HCT116 (cell line): ENCODE data around the gene NAA16. TPM values are rescaled to one million over a fixed set of nuclear protein-coding genes. Genes with fewer than 3 reads are reported as not detected.

Experiments used
- ATAC-seq: fragments of 200-7000 bp; cut with Tn5 transposase; 2 replicates; pipeline ENCODE4 v1.9.1; 2020; ENCODE audit warnings: mild to moderate bottlenecking, moderate library complexity
- BruUV-seq: library from RNA; stranded (reverse); fragments of 400-500 nt; replicated peaks from 2 replicates; lab custom pipeline; 2021; lab: Mats Ljungman, UMichigan
- CTCF ChIA-PET: fragments of 300-600 bp; sonication (Branson Sonifier 250); formaldehyde crosslinking; loops from one replicate; lab custom pipeline; 2021; ENCODE audit warnings: antibody characterized with exemption; lab: Charles Lee
- POLR2A ChIA-PET: fragments of 300-600, 350-600 bp; sonication (Branson Sonifier 250); formaldehyde crosslinking; loops from one replicate; lab custom pipeline; 2021; ENCODE audit warnings: antibody characterized with exemption; lab: Charles Lee
- RAD21 ChIA-PET, 2 experiments: fragments of 300-600 bp; sonication (Branson Sonifier 250); formaldehyde crosslinking; loops; one replicate each; lab custom pipeline; 2023; ENCODE audit warnings: low total read pairs in 2 of 2; ENCODE audit not compliant: uncharacterized antibody in 2 of 2, unreplicated experiment in 2 of 2, low non-redundant PET in 1 of 2; lab: Charles Lee
- DNase-seq: peaks from one replicate; pipeline ENCODE4 v3.0.0-alpha.2; 2010; ENCODE audit warnings: low read depth, low spot score
- H2AFZ ChIP-seq: fragments of 200-600 bp; shearing (Covaris generic), sonication (generic); 2 replicates; pipeline ENCODE4 v1.6.1; 2017; ENCODE audit warnings: low read depth, mixed run types, mixed read lengths, antibody characterized with exemption, low read length; ENCODE audit not compliant: poor library complexity, severe bottlenecking
- H3K27ac ChIP-seq: 2 replicates; pipeline ENCODE4 v1.5.1; 2012; ENCODE audit warnings: low read depth, low read length
- H3K27me3 ChIP-seq: fragments of 200-600 bp; sonication (generic); 2 replicates; pipeline ENCODE4 v1.6.1; 2016; ENCODE audit warnings: mixed run types, low read length, mixed read lengths; ENCODE audit not compliant: insufficient read depth
- H3K36me3 ChIP-seq, 2 experiments: fragments of 200-500 bp in 1 of 2; fragments of 200-600 bp in 1 of 2; sonication (Bioruptor generic) in 1 of 2; sonication (generic) in 1 of 2; 2 replicates each; pipeline versions ENCODE4 v1.5.1 to v1.6.1; 2014 to 2016; ENCODE audit warnings: low read length in 2 of 2, inconsistent platforms in 1 of 2, mixed read lengths in 1 of 2, mixed run types in 1 of 2; ENCODE audit not compliant: insufficient read depth in 2 of 2, control insufficient read depth in 1 of 2
- H3K4me1 ChIP-seq, 2 experiments: fragments of 200-600 bp in 1 of 2; sonication (generic) in 1 of 2; 2 replicates each; pipeline versions ENCODE4 v1.5.1 to v1.6.1; 2012 to 2017; ENCODE audit warnings: low read length in 2 of 2, inconsistent platforms in 1 of 2, mild to moderate bottlenecking in 1 of 2, mixed read lengths in 1 of 2, mixed run types in 1 of 2, moderate library complexity in 1 of 2; ENCODE audit not compliant: insufficient read depth in 2 of 2, control insufficient read depth in 1 of 2
- H3K4me2 ChIP-seq: fragments of 200-600 bp; sonication (generic); 2 replicates; pipeline ENCODE4 v1.6.1; 2017; ENCODE audit warnings: mixed run types, low read length, mixed read lengths
- H3K4me3 ChIP-seq, 2 experiments: fragments of 200-600 bp in 1 of 2; sonication (generic) in 1 of 2; replicated peaks in 1 of 2; 2 replicates each; pipeline ENCODE4 v1.5.1; 2011 to 2016; ENCODE audit warnings: low read length in 2 of 2, control low read depth in 1 of 2, low read depth in 1 of 2, mild to moderate bottlenecking in 1 of 2, mixed read lengths in 1 of 2, mixed run types in 1 of 2
- H3K79me2 ChIP-seq: fragments of 200-600 bp; sonication (generic); 2 replicates; pipeline ENCODE4 v1.6.1; 2017; ENCODE audit warnings: mild to moderate bottlenecking, mixed run types, low read length, moderate library complexity, mixed read lengths; ENCODE audit not compliant: insufficient read depth
- H3K9ac ChIP-seq: fragments of 200-600 bp; sonication (generic); 2 replicates; pipeline ENCODE4 v1.6.1; 2016; ENCODE audit warnings: low read length, mixed read lengths
- H3K9me2 ChIP-seq: fragments of 200-600 bp; sonication (generic), shearing (Covaris generic); 2 replicates; pipeline ENCODE4 v1.6.1; 2017; ENCODE audit warnings: mixed run types, mild to moderate bottlenecking, moderate library complexity; ENCODE audit not compliant: insufficient read depth
- H3K9me3 ChIP-seq, 2 experiments: fragments of 200-500 bp in 1 of 2; fragments of 200-600 bp in 1 of 2; sonication (Bioruptor generic) in 1 of 2; sonication (generic) in 1 of 2; 2 replicates each; pipeline ENCODE4 v1.6.1; 2014 to 2017; ENCODE audit warnings: low read length in 2 of 2, mixed read lengths in 2 of 2, inconsistent platforms in 1 of 2, low read depth in 1 of 2, mild to moderate bottlenecking in 1 of 2, mixed run types in 1 of 2, moderate library complexity in 1 of 2; ENCODE audit not compliant: control insufficient read depth in 1 of 2, insufficient read depth in 1 of 2
- H4K20me1 ChIP-seq: fragments of 200-600 bp; sonication (generic), shearing (Covaris generic); 2 replicates; pipeline ENCODE4 v1.6.1; 2017; ENCODE audit warnings: mixed run types, mild to moderate bottlenecking, moderate library complexity; ENCODE audit not compliant: insufficient read depth
- ATF3 ChIP-seq: IDR thresholded peaks from 2 replicates; pipeline ENCODE4 v1.6.1; 2012
- CEBPB ChIP-seq: IDR thresholded peaks from 2 replicates; pipeline ENCODE4 v1.6.1; 2012; ENCODE audit warnings: low read depth
- CTCF ChIP-seq, 3 experiments: fragments of 200-600 bp in 1 of 3; sonication (generic) in 1 of 3; IDR thresholded peaks in 2 of 3; conservative IDR thresholded peaks in 1 of 3; 2 replicates each; pipeline ENCODE4 v1.5.1; 2012 to 2017; ENCODE audit warnings: low read depth in 2 of 3, low read length in 2 of 3, antibody characterized with exemption in 1 of 3, borderline replicate concordance in 1 of 3, control low read depth in 1 of 3, mild to moderate bottlenecking in 1 of 3, mixed read lengths in 1 of 3, mixed run types in 1 of 3, moderate library complexity in 1 of 3; ENCODE audit not compliant: insufficient read depth in 1 of 3
- EGR1 ChIP-seq: IDR thresholded peaks from 2 replicates; pipeline ENCODE4 v1.6.1; 2012; ENCODE audit warnings: low read depth
- ELF1 ChIP-seq: IDR thresholded peaks from 2 replicates; pipeline ENCODE4 v1.6.1; 2012; ENCODE audit warnings: low read depth, borderline replicate concordance
- EZH2phosphoT487 ChIP-seq: fragments of 200-600 bp; IDR thresholded peaks from 2 replicates; pipeline ENCODE4 v1.6.1; 2018; ENCODE audit warnings: antibody characterized with exemption, borderline replicate concordance
- FOSL1 ChIP-seq: IDR thresholded peaks from 2 replicates; pipeline ENCODE4 v1.6.1; 2012; ENCODE audit warnings: low read depth
- JUND ChIP-seq: IDR thresholded peaks from 2 replicates; pipeline ENCODE4 v1.6.1; 2012
- POLR2AphosphoS5 ChIP-seq: IDR thresholded peaks from 2 replicates; pipeline ENCODE4 v1.6.1; 2011; ENCODE audit warnings: mild to moderate bottlenecking, low read depth, low read length, moderate library complexity
- SIN3A ChIP-seq: IDR thresholded peaks from 2 replicates; pipeline ENCODE4 v1.6.1; 2012; ENCODE audit warnings: low read depth
- TCF7L2 ChIP-seq: IDR thresholded peaks from 2 replicates; pipeline ENCODE4 v1.7.0; 2011; ENCODE audit warnings: borderline replicate concordance, inconsistent platforms; ENCODE audit not compliant: insufficient read depth, insufficient read length; ENCODE audit errors: extremely low read depth
- ZFX ChIP-seq: fragments of 450-650 bp; IDR thresholded peaks from 2 replicates; pipeline ENCODE4 v1.6.1; 2017
- intact Hi-C: fragments of 100-400 bp; cut with micrococcal nuclease; formaldehyde crosslinking; loops from 2 replicates; pipeline ENCODE4 v1.10.0; 2022
- total RNA-seq: library from RNA; stranded (reverse); gene quantifications from one replicate; pipeline ENCODE4 v1.2.1, GENCODE V29; 2021; ENCODE audit not compliant: unreplicated experiment

NAA16 gene
- total RNA-seq, 1 experiment from 2014 or later: 19.1 TPM

GRCh38 chr13:41267106-41267505, 44.0 kb upstream of the NAA16 start:
- no peak for DNase-seq
- H3K4me1 ChIP-seq: peaks cover 5 to 8% of the 10 kb centered on the region in 2 experiments; a peak in 1 of 4 replicates
- no peaks in the 10 kb centered on the region for H3K9me2 ChIP-seq
- no peak for ATAC-seq
- no peaks in the 10 kb centered on the region for H3K36me3 ChIP-seq
- H3K4me2 ChIP-seq: no peak overlapping the region
- POLR2A ChIA-PET: no interaction called here
- H3K79me2 ChIP-seq: no peaks in the 10 kb centered on the region
- H3K9me3 ChIP-seq: peaks cover 14 to 24% of the 10 kb centered on the region in 2 experiments
- H3K27ac ChIP-seq: no peak overlapping the region
- no TSS peak for BruUV-seq
- intact Hi-C loops: no loop called here
- no peaks in the 10 kb centered on the region for H3K27me3 ChIP-seq
- no peak overlapping the region for H3K9ac ChIP-seq
- TF ChIP-seq EZH2phosphoT487: no peak
- TF ChIP-seq EGR1: no peak
- no peak for TF ChIP-seq POLR2AphosphoS5
- TF ChIP-seq FOSL1: no peak
- TF ChIP-seq ELF1: no peak
- TF ChIP-seq CTCF (IDR thresholded peaks at IDR 0.05 in 2 of 3, conservative IDR thresholded peaks at IDR 0.05 in 1 of 3; ENCODE audit: borderline replicate concordance in 1 of 3, insufficient read depth in 1 of 3, low read depth in 2 of 3, low read length in 2 of 3): no peak
- no peak for TF ChIP-seq ZFX
- no peak for TF ChIP-seq SIN3A
- TF ChIP-seq JUND: no peak
- TF ChIP-seq ATF3: no peak
- no peak for TF ChIP-seq TCF7L2
- TF ChIP-seq CEBPB: no peak
- TF ChIP-seq, all 23 proteins: peak for 0
- RAD21 ChIA-PET: no interaction called here
- CTCF ChIA-PET: no interaction called here
- Histone ChIP-seq H4K20me1 (no peaks in the 10 kb centered on the region), H2AFZ (no peak overlapping the region), H3K4me3 (no peak overlapping the region)
